ENCODE data around the gene TNFRSF14. TPM values are rescaled to one million over a fixed set of nuclear protein-coding genes. Genes with fewer than 3 reads are reported as not detected.

The TNFRSF14 gene
- total and polyA plus RNA-seq, 2 experiments from 2014 or later, result 0.24 to 0.75 TPM

DNA sequence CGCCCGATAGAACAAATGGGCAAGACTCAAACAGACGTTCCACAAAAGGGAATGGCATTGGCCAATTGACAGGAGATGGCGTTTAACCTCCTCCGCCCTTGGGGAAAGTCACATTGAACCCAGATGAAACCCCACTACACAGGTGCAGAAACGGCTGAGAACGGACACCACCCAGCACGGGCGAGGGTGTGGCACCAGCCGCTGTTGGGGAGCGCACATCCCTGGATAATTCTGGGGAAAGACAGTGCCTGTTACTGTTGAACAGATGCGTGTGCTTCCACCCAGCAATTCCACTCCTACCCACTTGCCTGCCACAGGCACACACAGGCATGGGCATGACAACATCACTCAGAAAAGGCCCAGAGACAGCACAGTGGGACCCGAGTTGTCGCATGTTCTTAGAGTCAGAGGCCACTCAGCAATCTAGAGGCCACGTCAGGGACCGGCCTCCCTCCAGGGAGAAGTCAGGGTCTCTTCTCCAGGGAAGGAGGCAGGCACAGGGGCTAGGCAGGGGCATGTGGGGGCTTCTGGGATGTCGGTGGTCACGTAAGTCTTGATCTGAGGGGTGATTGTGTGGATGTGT, 45.6 kb downstream of the TNFRSF14 start:
- TF ChIP-seq, protein P1, sequence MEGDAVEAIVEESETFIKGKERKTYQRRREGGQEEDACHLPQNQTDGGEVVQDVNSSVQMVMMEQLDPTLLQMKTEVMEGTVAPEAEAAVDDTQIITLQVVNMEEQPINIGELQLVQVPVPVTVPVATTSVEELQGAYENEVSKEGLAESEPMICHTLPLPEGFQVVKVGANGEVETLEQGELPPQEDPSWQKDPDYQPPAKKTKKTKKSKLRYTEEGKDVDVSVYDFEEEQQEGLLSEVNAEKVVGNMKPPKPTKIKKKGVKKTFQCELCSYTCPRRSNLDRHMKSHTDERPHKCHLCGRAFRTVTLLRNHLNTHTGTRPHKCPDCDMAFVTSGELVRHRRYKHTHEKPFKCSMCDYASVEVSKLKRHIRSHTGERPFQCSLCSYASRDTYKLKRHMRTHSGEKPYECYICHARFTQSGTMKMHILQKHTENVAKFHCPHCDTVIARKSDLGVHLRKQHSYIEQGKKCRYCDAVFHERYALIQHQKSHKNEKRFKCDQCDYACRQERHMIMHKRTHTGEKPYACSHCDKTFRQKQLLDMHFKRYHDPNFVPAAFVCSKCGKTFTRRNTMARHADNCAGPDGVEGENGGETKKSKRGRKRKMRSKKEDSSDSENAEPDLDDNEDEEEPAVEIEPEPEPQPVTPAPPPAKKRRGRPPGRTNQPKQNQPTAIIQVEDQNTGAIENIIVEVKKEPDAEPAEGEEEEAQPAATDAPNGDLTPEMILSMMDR (IDR thresholded peaks at IDR 0.05; ENCODE audit: low read depth, low read length), result no peak
- no peak for DNase-seq (ENCODE audit: low read depth in 1 of 2, low spot score in 1 of 2)
- Histone ChIP-seq H3K9me3 (ENCODE audit: low read depth) (no peaks in the 10 kb centered on the region), H3K27ac (no peak overlapping the region), H3K27me3 (no peaks in the 10 kb centered on the region), H3K4me3 (no peak overlapping the region), H3K4me1 (ENCODE audit: low read depth) (no peaks in the 10 kb centered on the region), H3K36me3 (no peaks in the 10 kb centered on the region)

DNA sequence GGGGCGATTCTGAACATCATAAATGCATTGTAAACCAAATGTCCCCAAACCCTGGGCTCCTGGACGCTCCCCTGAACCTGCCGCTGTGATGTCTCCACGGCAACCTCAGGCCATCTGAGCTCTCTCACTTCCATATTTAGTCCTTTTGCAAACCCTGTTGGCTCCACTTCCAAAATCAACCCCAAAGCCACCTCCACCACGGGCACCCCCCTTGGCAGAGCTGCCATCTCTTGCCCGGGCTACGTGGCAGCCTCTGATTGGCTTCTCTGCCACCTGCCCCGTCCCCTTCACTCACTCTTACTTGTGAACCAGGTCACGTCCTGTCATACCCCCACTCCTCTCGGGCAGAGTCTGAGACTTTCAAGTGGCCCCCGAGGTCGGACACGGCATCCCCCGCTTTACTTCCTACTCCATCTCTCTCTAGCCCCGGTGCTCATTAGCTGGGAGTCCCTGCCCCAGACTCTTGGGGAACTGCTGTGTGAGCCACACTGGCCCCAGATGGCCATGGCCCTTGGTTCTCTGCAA, 46.2 kb downstream of the TNFRSF14 start:
- Histone ChIP-seq H3K4me1 (ENCODE audit: low read depth) (no peaks in the 10 kb centered on the region), H3K36me3 (no peaks in the 10 kb centered on the region), H3K9me3 (ENCODE audit: low read depth) (no peaks in the 10 kb centered on the region), H3K4me3 (no peak overlapping the region), H3K27me3 (no peaks in the 10 kb centered on the region), H3K27ac (no peak overlapping the region)
- TF ChIP-seq, protein P1 (IDR thresholded peaks at IDR 0.05; ENCODE audit: low read depth, low read length), result no peak
- no peak for DNase-seq (ENCODE audit: low read depth in 1 of 2, low spot score in 1 of 2)

GRCh38 chr1:2602866-2603520, 46.8 kb downstream of the TNFRSF14 start:
- H3K4me1 ChIP-seq (ENCODE audit: low read depth), result no peaks in the 10 kb centered on the region
- TF ChIP-seq, protein P1 (IDR thresholded peaks at IDR 0.05; ENCODE audit: low read depth, low read length), result no peak
- H3K27ac ChIP-seq, result no peak overlapping the region
- no peak overlapping the region for H3K4me3 ChIP-seq
- no peaks in the 10 kb centered on the region for H3K36me3 ChIP-seq
- no peaks in the 10 kb centered on the region for H3K27me3 ChIP-seq
- H3K9me3 ChIP-seq (ENCODE audit: low read depth), result no peaks in the 10 kb centered on the region
- DNase-seq (ENCODE audit: low read depth in 1 of 2, low spot score in 1 of 2), result no peak

GRCh38 chr1:2603521-2604155, 47.5 kb downstream of the TNFRSF14 start:
- H3K27me3 ChIP-seq, result no peaks in the 10 kb centered on the region
- H3K27ac ChIP-seq, result no peak overlapping the region
- H3K9me3 ChIP-seq (ENCODE audit: low read depth), result no peaks in the 10 kb centered on the region
- TF ChIP-seq, protein P1 (IDR thresholded peaks at IDR 0.05; ENCODE audit: low read depth, low read length), result no peak
- no peak overlapping the region for H3K4me3 ChIP-seq
- no peak for DNase-seq (ENCODE audit: low read depth in 1 of 2, low spot score in 1 of 2)
- H3K4me1 ChIP-seq (ENCODE audit: low read depth), result no peaks in the 10 kb centered on the region
- H3K36me3 ChIP-seq, result no peaks in the 10 kb centered on the region

DNA sequence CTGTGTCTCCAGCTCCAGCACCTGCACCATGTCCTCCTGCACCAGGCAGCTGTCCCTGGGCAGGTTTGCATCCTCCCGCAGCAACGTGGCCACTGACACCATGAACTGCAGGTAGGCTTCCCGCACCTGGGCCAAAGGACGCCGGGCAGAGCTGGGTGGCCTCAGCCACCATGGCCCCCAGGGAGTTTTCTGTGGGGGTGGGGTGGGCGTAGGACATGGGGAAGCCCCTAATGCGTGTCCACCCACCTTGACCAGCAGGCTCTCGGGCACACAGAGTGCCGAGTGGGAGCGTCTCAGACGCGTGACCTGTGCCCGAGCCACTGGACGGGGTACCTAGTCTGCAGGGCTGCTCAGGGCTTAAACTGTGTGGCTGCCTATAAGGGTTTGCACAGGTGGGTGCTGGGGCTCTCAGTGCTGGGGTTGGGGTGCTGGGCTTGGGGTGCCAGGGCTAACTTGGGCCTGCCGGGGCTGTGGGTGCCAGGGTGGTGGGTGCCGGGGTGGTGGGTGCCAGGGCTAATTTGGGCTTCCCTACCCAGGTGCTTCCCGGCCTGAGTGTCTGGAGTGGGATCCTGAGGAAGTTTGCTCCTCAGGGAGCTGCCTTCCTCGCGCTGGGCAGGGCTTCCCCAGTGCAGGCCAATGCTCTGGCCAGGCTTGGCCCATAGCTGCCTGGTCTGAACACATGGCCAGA, 48.1 kb downstream of the TNFRSF14 start:
- no peak overlapping the region for H3K27ac ChIP-seq
- no peaks in the 10 kb centered on the region for H3K9me3 ChIP-seq (ENCODE audit: low read depth)
- no peak for DNase-seq (ENCODE audit: low read depth in 1 of 2, low spot score in 1 of 2)
- no peaks in the 10 kb centered on the region for H3K4me1 ChIP-seq (ENCODE audit: low read depth)
- no peaks in the 10 kb centered on the region for H3K27me3 ChIP-seq
- TF ChIP-seq, protein P1 (IDR thresholded peaks at IDR 0.05; ENCODE audit: low read depth, low read length), result no peak
- H3K36me3 ChIP-seq, result no peaks in the 10 kb centered on the region
- no peak overlapping the region for H3K4me3 ChIP-seq
